T-helper 17 cell (primary cell): ENCODE data around the gene TRAK1. TPM values are rescaled to one million over a fixed set of nuclear protein-coding genes. Genes with fewer than 3 reads are reported as not detected.

Experiments used
- ATAC-seq: fragments of 150-1000 bp; cut with Tn5 transposase; 2 replicates; pipeline ENCODE4 v1.10.0; 2021; ENCODE audit warnings: mild to moderate bottlenecking, moderate library complexity
- DNase-seq, 3 donors: peaks; one replicate each; pipeline versions ENCODE4 v3.0.0 to v3.0.0-alpha.2; 2020 to 2021
- H3K9me3 ChIP-seq: one replicate; pipeline ENCODE4 v1.7.0; 2013; ENCODE audit warnings: low read length, mild to moderate bottlenecking; ENCODE audit not compliant: control insufficient read depth, poor library complexity, severe bottlenecking
- H3K27ac Mint-ChIP-seq: one replicate; pipeline ENCODE4 v1.8.0; 2022; ENCODE audit warnings: mild to moderate bottlenecking, moderate library complexity, mixed read lengths
- H3K27me3 Mint-ChIP-seq: one replicate; pipeline ENCODE4 v1.8.0; 2022; ENCODE audit warnings: mixed read lengths
- H3K36me3 Mint-ChIP-seq: one replicate; pipeline ENCODE4 v1.8.0; 2022; ENCODE audit warnings: low read depth, mixed read lengths
- H3K4me1 Mint-ChIP-seq: one replicate; pipeline ENCODE4 v1.8.0; 2022; ENCODE audit warnings: mild to moderate bottlenecking, mixed read lengths
- H3K4me3 Mint-ChIP-seq: one replicate; pipeline ENCODE4 v1.8.0; 2022; ENCODE audit warnings: mild to moderate bottlenecking, moderate library complexity, mixed read lengths
- total RNA-seq, 4 donors: library from RNA in 2 of 4; stranded (reverse) in 2 of 4; gene quantifications; one replicate each; pipeline ENCODE4 v1.2.3 and lab custom pipeline; 2022 to 2026

Gene TRAK1
- total RNA-seq, 2 donors from 2014 or later = 22.6 to 23.8 TPM

GRCh38 chr3:42149532-42149931 lies 58.4 kb downstream of the TRAK1 start:
- no peaks in the 10 kb centered on the region for H3K27me3 Mint-ChIP-seq
- no peak overlapping the region for H3K4me3 Mint-ChIP-seq
- peaks cover 5% of the 10 kb centered on the region for H3K36me3 Mint-ChIP-seq
- peaks cover 35% of the 10 kb centered on the region for H3K4me1 Mint-ChIP-seq
- no peaks in the 10 kb centered on the region for H3K9me3 ChIP-seq
- ATAC-seq = no peak
- no peak overlapping the region for H3K27ac Mint-ChIP-seq
- no peak for DNase-seq

DNA sequence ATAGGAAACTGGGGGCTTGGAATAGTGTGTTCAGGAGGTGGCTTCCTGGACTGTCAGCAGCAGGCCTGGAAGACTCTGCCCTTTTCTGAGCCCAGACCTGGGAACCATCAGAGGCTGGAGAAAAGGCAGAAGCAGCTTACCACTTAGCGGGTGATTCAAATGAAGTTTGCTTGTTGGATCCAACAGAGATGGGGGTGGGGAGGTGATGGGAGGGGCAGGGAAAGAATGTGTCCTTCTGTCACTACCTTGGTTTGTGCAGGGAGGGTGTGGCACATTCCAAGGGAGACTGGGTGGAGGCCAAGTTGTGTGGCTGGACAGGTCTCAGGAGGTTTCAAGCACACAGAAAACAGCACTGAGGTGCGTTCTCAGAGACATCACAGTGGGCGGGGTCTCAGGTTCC lies 58.8 kb downstream of the TRAK1 start:
- DNase-seq (no peak), ATAC-seq (no peak)
- Mint-ChIP-seq H3K36me3 (peaks cover 5% of the 10 kb centered on the region), H3K4me3 (no peak overlapping the region), H3K4me1 (peaks cover 40% of the 10 kb centered on the region), H3K27ac (no peak overlapping the region), H3K27me3 (no peaks in the 10 kb centered on the region)
- H3K9me3 ChIP-seq = no peaks in the 10 kb centered on the region

- Mint-ChIP-seq H3K4me3 (no peak overlapping the region), H3K36me3 (peaks cover 5% of the 10 kb centered on the region), H3K27me3 (no peaks in the 10 kb centered on the region), H3K27ac (no peak overlapping the region), H3K4me1 (peaks cover 40% of the 10 kb centered on the region)
- DNase-seq = no peak
- no peaks in the 10 kb centered on the region for H3K9me3 ChIP-seq
- ATAC-seq = no peak
These were observed 60.5 kb downstream of the TRAK1 start for GRCh38 chr3:42151596-42152168.

DNA sequence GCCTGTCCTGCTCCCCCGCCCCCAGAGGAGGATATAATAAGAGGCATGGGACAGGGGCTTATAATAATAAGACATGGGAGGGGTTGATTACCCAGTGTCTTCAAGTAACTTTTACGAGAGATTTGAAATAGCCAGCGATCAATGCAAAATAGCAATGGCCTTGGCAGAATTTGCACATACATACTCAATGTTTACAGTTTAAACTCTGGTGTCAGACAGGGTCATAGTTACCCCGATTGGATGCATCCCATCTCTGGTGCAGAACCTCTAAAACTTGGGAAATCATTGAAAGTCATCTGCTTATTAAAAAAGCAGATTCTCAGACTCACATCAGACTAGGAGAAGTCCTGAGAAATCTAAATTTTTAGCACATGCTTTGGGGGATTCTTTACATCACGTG lies 61.0 kb downstream of the TRAK1 start:
- ATAC-seq (no peak), DNase-seq (no peak)
- Mint-ChIP-seq H3K36me3 (peaks cover 5% of the 10 kb centered on the region), H3K27ac (no peak overlapping the region), H3K4me3 (no peak overlapping the region), H3K27me3 (no peaks in the 10 kb centered on the region), H3K4me1 (peaks cover 35% of the 10 kb centered on the region)
- H3K9me3 ChIP-seq = no peaks in the 10 kb centered on the region

DNA sequence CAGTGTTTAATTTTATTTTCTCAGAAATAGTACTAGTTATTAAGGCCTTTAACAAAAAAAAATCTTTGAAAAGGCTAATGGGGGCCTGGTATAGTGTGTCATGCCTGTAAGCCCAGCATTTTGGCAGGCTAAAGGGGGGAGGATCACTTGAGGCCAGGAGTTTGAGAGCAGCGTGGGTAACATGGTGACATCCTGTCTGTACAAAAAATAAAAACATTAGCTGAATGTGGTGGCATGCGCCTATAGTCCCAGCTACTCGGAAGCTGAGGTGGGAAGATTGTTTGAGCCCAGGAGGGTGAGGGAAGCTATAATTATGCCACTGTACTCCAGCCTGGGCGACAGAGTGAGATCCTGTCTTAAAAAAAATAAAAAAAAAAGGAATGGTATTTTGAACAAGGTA lies 61.9 kb downstream of the TRAK1 start:
- H3K9me3 ChIP-seq = no peaks in the 10 kb centered on the region
- peak overlapping the region; percentile 14 for H3K27ac Mint-ChIP-seq

GRCh38 chr3:42157540-42158538 lies 66.7 kb downstream of the TRAK1 start:
- ATAC-seq (no peak), DNase-seq (no peak)
- Mint-ChIP-seq H3K4me3 (no peak overlapping the region), H3K36me3 (no peaks in the 10 kb centered on the region), H3K4me1 (peaks cover 29% of the 10 kb centered on the region), H3K27me3 (no peaks in the 10 kb centered on the region), H3K27ac (no peak overlapping the region)
- no peaks in the 10 kb centered on the region for H3K9me3 ChIP-seq

More for the DNA sequence above, 61.9 kb downstream of the TRAK1 start:
- H3K4me1 Mint-ChIP-seq = peaks cover 32% of the 10 kb centered on the region
- H3K27me3 Mint-ChIP-seq = no peaks in the 10 kb centered on the region
- ATAC-seq (no peak), DNase-seq (no peak)
- H3K4me3 Mint-ChIP-seq = no peak overlapping the region
- peaks cover 5% of the 10 kb centered on the region for H3K36me3 Mint-ChIP-seq

- no peak overlapping the region for H3K27ac Mint-ChIP-seq
- ATAC-seq (no peak), DNase-seq (no peak)
- H3K4me1 Mint-ChIP-seq = peaks cover 29% of the 10 kb centered on the region
- H3K9me3 ChIP-seq = no peaks in the 10 kb centered on the region
- H3K4me3 Mint-ChIP-seq = peak overlapping the region; percentile 39
- H3K27me3 Mint-ChIP-seq = no peaks in the 10 kb centered on the region
- no peaks in the 10 kb centered on the region for H3K36me3 Mint-ChIP-seq
These were observed 68.0 kb downstream of the TRAK1 start for GRCh38 chr3:42159147-42159546.

GRCh38 chr3:42159706-42160472 lies 68.7 kb downstream of the TRAK1 start:
- Mint-ChIP-seq H3K4me3 (peak overlapping the region; percentile 39), H3K27ac (no peak overlapping the region), H3K36me3 (no peaks in the 10 kb centered on the region), H3K27me3 (no peaks in the 10 kb centered on the region), H3K4me1 (peaks cover 27% of the 10 kb centered on the region)
- H3K9me3 ChIP-seq = no peaks in the 10 kb centered on the region
- DNase-seq (peak in 1 of 3 donors; percentile 14), ATAC-seq (peak; percentile 69)

GRCh38 chr3:42161050-42161935 lies 70.1 kb downstream of the TRAK1 start:
- H3K9me3 ChIP-seq = no peaks in the 10 kb centered on the region
- no peak overlapping the region for H3K4me3 Mint-ChIP-seq
- no peaks in the 10 kb centered on the region for H3K36me3 Mint-ChIP-seq
- peaks cover 28% of the 10 kb centered on the region for H3K4me1 Mint-ChIP-seq
- H3K27me3 Mint-ChIP-seq = no peaks in the 10 kb centered on the region
- H3K27ac Mint-ChIP-seq = no peak overlapping the region
- DNase-seq (no peak), ATAC-seq (no peak)

- no peak overlapping the region for H3K27ac Mint-ChIP-seq
- no peaks in the 10 kb centered on the region for H3K36me3 Mint-ChIP-seq
- no peaks in the 10 kb centered on the region for H3K9me3 ChIP-seq
- DNase-seq (no peak), ATAC-seq (no peak)
- H3K4me3 Mint-ChIP-seq = no peak overlapping the region
- no peaks in the 10 kb centered on the region for H3K27me3 Mint-ChIP-seq
- H3K4me1 Mint-ChIP-seq = peaks cover 31% of the 10 kb centered on the region
These were observed 71.3 kb downstream of the TRAK1 start for GRCh38 chr3:42162462-42162861.

GRCh38 chr3:42163622-42164244 lies 72.6 kb downstream of the TRAK1 start:
- Mint-ChIP-seq H3K4me1 (peaks cover 28% of the 10 kb centered on the region), H3K36me3 (no peaks in the 10 kb centered on the region), H3K4me3 (no peak overlapping the region), H3K27ac (no peak overlapping the region), H3K27me3 (no peaks in the 10 kb centered on the region)
- no peak for DNase-seq
- no peak for ATAC-seq
- H3K9me3 ChIP-seq = no peaks in the 10 kb centered on the region

DNA sequence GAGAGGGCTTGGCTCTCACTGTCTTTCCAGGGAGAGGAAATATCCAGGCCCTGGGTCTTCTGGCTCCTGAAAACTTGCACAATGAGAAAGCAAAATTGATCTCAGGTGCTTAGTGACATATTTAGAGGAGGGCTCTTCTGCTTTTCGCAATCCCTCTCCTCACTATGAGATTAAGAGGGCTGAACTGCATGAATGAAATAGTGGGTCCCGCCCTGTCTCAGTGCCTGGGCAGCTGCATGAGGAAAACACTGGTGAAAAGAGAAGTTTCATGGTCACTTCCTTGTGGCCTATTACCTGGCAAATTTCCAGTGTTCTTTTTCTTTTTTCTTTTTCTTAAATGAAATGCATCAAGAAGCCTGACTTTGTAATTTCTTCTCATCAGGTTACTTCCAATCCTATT lies 73.5 kb downstream of the TRAK1 start:
- peaks cover 20% of the 10 kb centered on the region for H3K4me1 Mint-ChIP-seq
- DNase-seq = no peak
- no peak overlapping the region for H3K27ac Mint-ChIP-seq
- peaks cover under 1% of the 10 kb centered on the region for H3K36me3 Mint-ChIP-seq
- H3K9me3 ChIP-seq = no peaks in the 10 kb centered on the region
- H3K27me3 Mint-ChIP-seq = no peaks in the 10 kb centered on the region
- H3K4me3 Mint-ChIP-seq = no peak overlapping the region
- no peak for ATAC-seq
